GM12878 (cell line): ENCODE data around the gene DCTN4. TPM values are rescaled to one million over a fixed set of nuclear protein-coding genes. Genes with fewer than 3 reads are reported as not detected.

ENCODE experiments used
- ATAC-seq: fragments of 200-7000 bp; cut with Tn5 transposase; 3 replicates; pipeline ENCODE4 v1.9.1; 2020; ENCODE audit warnings: mild to moderate bottlenecking, moderate library complexity
- BruUV-seq: library from RNA; stranded (reverse); fragments of 400-500 nt; replicated peaks from 2 replicates; lab custom pipeline; 2021; lab: Mats Ljungman, UMichigan
- CTCF ChIA-PET: fragments of 300-600 bp; sonication (Branson Sonifier 250); formaldehyde crosslinking; extraction: SDS; loops from one replicate; lab custom pipeline; 2021; ENCODE audit warnings: inconsistent platforms; lab: Yijun Ruan, JAX
- POLR2A ChIA-PET: fragments of 350-600 bp; formaldehyde crosslinking; extraction: SDS; loops from one replicate; lab custom pipeline; 2021; ENCODE audit warnings: inconsistent platforms; lab: Charles Lee
- RAD21 ChIA-PET: fragments of 300-600 bp; sonication (Branson Sonifier 250); formaldehyde crosslinking; loops from one replicate; lab custom pipeline; 2023; ENCODE audit warnings: antibody characterized with exemption; ENCODE audit not compliant: unreplicated experiment; lab: Charles Lee
- SMC1A ChIA-PET: fragments of 300-600 bp; sonication (Branson Sonifier 250); formaldehyde crosslinking; loops from one replicate; lab custom pipeline; 2023; ENCODE audit not compliant: unreplicated experiment, uncharacterized antibody; lab: Charles Lee
- DNase-seq: peaks from one replicate; pipeline ENCODE4 v3.0.0-alpha.2; 2011; ENCODE audit warnings: low read depth, low spot score
- FAIRE-seq: peaks from 3 replicates; lab custom pipeline; 2011; peaks lifted over from hg19 to GRCh38; lab: Jason Lieb, UNC
- H2AFZ ChIP-seq: 2 replicates; pipeline ENCODE4 v1.6.0; 2011; ENCODE audit warnings: low read depth, low read length, control low read depth; ENCODE audit not compliant: control insufficient read depth
- H3K27ac ChIP-seq: 2 replicates; pipeline ENCODE4 v1.5.1; 2011; ENCODE audit warnings: control low read depth; ENCODE audit not compliant: control insufficient read depth, insufficient read depth
- H3K27me3 ChIP-seq, 2 experiments: replicated peaks in 1 of 2; 2 replicates each; pipeline versions ENCODE4 v1.6.0 to v1.6.1; 2011; ENCODE audit warnings: low read length in 1 of 2; ENCODE audit not compliant: control insufficient read depth in 2 of 2, insufficient read depth in 2 of 2
- H3K36me3 ChIP-seq, 2 experiments: 2 replicates each; pipeline ENCODE4 v1.5.1; 2011; ENCODE audit warnings: low read length in 1 of 2; ENCODE audit not compliant: control insufficient read depth in 2 of 2, insufficient read depth in 2 of 2
- H3K4me1 ChIP-seq: 2 replicates; pipeline ENCODE4 v1.6.1; 2011; ENCODE audit warnings: mild to moderate bottlenecking, low read length, moderate library complexity, mixed read lengths; ENCODE audit not compliant: control insufficient read depth, insufficient read depth
- H3K4me2 ChIP-seq: 2 replicates; pipeline ENCODE4 v1.6.0; 2011; ENCODE audit warnings: control low read depth; ENCODE audit not compliant: control insufficient read depth, insufficient read depth
- H3K4me3 ChIP-seq: fragments of 200-600 bp; sonication (generic); 2 replicates; pipeline ENCODE4 v1.5.1; 2016
- H3K79me2 ChIP-seq: 2 replicates; pipeline ENCODE4 v1.6.0; 2011; ENCODE audit warnings: low read length; ENCODE audit not compliant: control insufficient read depth, insufficient read depth
- H3K9ac ChIP-seq: 2 replicates; pipeline ENCODE4 v1.8.0; 2011; ENCODE audit warnings: low read length, control low read depth, mixed read lengths; ENCODE audit not compliant: control insufficient read depth, insufficient read depth
- H3K9me3 ChIP-seq: replicated peaks from 3 replicates; pipeline ENCODE4 v1.5.1; 2011; ENCODE audit warnings: mild to moderate bottlenecking, low read length; ENCODE audit not compliant: control insufficient read depth, insufficient read depth
- H4K20me1 ChIP-seq: 2 replicates; pipeline ENCODE4 v1.6.0; 2011; ENCODE audit not compliant: control insufficient read depth, insufficient read depth
- CBX3 ChIP-seq: fragments of 200-600 bp; sonication (generic); IDR thresholded peaks from 2 replicates; pipeline ENCODE4 v1.6.1; 2016; ENCODE audit warnings: low read depth, borderline replicate concordance
- CEBPZ ChIP-seq: fragments of 150-350 bp; IDR thresholded peaks from 2 replicates; pipeline ENCODE4 v1.6.1; 2016; ENCODE audit warnings: low read depth, low read length
- EP300 ChIP-seq, 2 experiments: fragments of 150-350 bp in 1 of 2; IDR thresholded peaks; 2 replicates each; pipeline ENCODE4 v1.6.1; 2011 to 2012; ENCODE audit warnings: low read depth in 2 of 2, low read length in 2 of 2, borderline replicate concordance in 1 of 2, improper control_type of control experiment in 1 of 2, inconsistent platforms in 1 of 2; ENCODE audit not compliant: control insufficient read depth in 1 of 2
- POLR2AphosphoS5 ChIP-seq: IDR thresholded peaks from 2 replicates; pipeline ENCODE4 v1.6.1; 2011; ENCODE audit warnings: mild to moderate bottlenecking, low read length, inconsistent platforms
- SKIL ChIP-seq: fragments of 450-650 bp; IDR thresholded peaks from 2 replicates; pipeline ENCODE4 v1.6.1; 2017; ENCODE audit warnings: mild to moderate bottlenecking, low read depth, inconsistent platforms; ENCODE audit not compliant: poor library complexity, severe bottlenecking
- SMAD1 ChIP-seq: fragments of 450-650 bp; IDR thresholded peaks from 2 replicates; pipeline ENCODE4 v1.6.1; 2018; ENCODE audit warnings: mild to moderate bottlenecking, low read depth; ENCODE audit not compliant: partially characterized antibody
- SRF ChIP-seq, 2 experiments: IDR thresholded peaks; 2 replicates each; pipeline ENCODE4 v1.6.1; 2011; ENCODE audit warnings: low read depth in 2 of 2, low read length in 2 of 2, mild to moderate bottlenecking in 1 of 2, moderate library complexity in 1 of 2
- TCF7 ChIP-seq: IDR thresholded peaks from 2 replicates; pipeline ENCODE4 v1.6.1; 2014; ENCODE audit warnings: antibody characterized with exemption, borderline replicate concordance
- WRNIP1 ChIP-seq: IDR thresholded peaks from 2 replicates; pipeline ENCODE4 v1.6.1; 2011; ENCODE audit warnings: low read depth, low read length, improper control_type of control experiment, borderline replicate concordance
- WGBS: methylation state at CpG from one replicate; pipeline ENCODE4 v1.1.6; 2016; ENCODE audit warnings: low lambda C conversion rate; ENCODE audit not compliant: insufficient replicate concordance, insufficient coverage; ENCODE audit errors: missing lambda C conversion rate; 5-methylcytosine and 5-hydroxymethylcytosine counted together
- in situ Hi-C: fragments of 300-500 bp; cut with MboI; formaldehyde crosslinking; loops from 9 replicates; pipeline ENCODE4 v1.14.3; 2018; ENCODE audit warnings: mixed read lengths
- intact Hi-C: fragments of 100-400 bp; cut with micrococcal nuclease; formaldehyde crosslinking; loops from one replicate; pipeline ENCODE4 v1.14.2; 2022; ENCODE audit not compliant: unreplicated experiment
- polyA plus RNA-seq, 11 experiments: library from polyadenylated mRNA; depleted of rRNA in 4 of 11; unstranded in 6 of 11; stranded (reverse) in 5 of 11; fragments of >200 nt; fragmentation: Nextera tagmentation in 4 of 11; fragmentation: Illumina TruSeq in 1 of 11; extraction: Ambion mirVana in 4 of 11; extraction: Trizol in 1 of 11; gene quantifications; 1 replicate in 1 of 11; 2 replicates in 10 of 11; pipeline versions ENCODE4 v1.2.1 to v1.2.3, GENCODE V29; 2011 to 2016; ENCODE audit warnings: inconsistent platforms in 2 of 11, missing spikeins in 2 of 11, low read depth in 1 of 11
- total RNA-seq, 4 experiments: library from RNA; depleted of rRNA in 3 of 4; stranded (reverse); fragments of >200 nt in 3 of 4; fragmentation: Illumina TruSeq in 1 of 4; extraction: Trizol in 1 of 4; gene quantifications; 2 replicates each; pipeline versions ENCODE4 v1.2.1 to v1.2.3, GENCODE V29; 2013 to 2021

DCTN4 gene
- total and polyA plus RNA-seq, 10 of the 15 experiments (the other 5 are each of a cell fraction or from before 2014, with no cell fraction given) = 7.6 to 27.8 (median 18.0) TPM

DNA sequence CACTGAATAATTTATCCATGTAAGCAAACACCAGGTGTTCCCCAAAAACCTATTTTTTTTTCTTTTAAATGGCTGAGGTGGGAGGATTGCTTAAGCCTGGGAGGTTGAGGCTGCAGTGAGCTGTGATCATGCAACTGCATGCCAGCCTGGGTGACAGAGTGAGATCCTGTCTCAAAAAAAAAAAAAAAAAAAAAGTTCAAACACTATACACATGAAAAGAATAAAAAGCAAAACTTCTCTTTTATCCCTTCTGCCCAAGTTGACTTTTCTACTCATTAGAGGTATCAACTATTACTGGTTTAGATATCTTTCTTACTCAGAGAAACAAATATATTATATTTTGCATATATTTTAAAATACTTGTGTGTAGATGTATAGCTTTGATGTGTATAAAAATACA is 17.8 kb downstream of the DCTN4 start:
- in situ Hi-C loops (no loop called here), intact Hi-C loops (loop anchor here (1.0 kb wide), 1 partner anchor 16 kb away; no protein-coding TSS in a partner anchor)
- Histone ChIP-seq H3K9me3 (peaks cover 6% of the 10 kb centered on the region), H3K79me2 (peaks cover 20% of the 10 kb centered on the region), H3K4me2 (no peak overlapping the region), H3K4me1 (no peaks in the 10 kb centered on the region), H2AFZ (no peak overlapping the region), H3K27ac (no peak overlapping the region), H3K27me3 (no peaks in the 10 kb centered on the region), H4K20me1 (no peaks in the 10 kb centered on the region), H3K36me3 (peaks cover 2 to 15% of the 10 kb centered on the region in 2 experiments; a peak in 2 of 4 replicates), H3K4me3 (no peak overlapping the region), H3K9ac (no peak overlapping the region)
- ChIA-PET SMC1A (interaction anchor here (0.9 to 1.8 kb wide), 3 partner anchors 9 to 11 kb away, joined by 3 to 7 read pairs (median 6); no protein-coding TSS in a partner anchor), CTCF (interaction anchor here (0.6 to 1.5 kb wide), 2 partner anchors 9 to 41 kb away, joined by 3 to 4 read pairs; no protein-coding TSS in a partner anchor), RAD21 (no interaction called here), POLR2A (interaction anchor here (0.6 to 0.7 kb wide), 3 partner anchors 74 to 412 kb away, joined by 3 to 5 read pairs (median 4); no protein-coding TSS in a partner anchor)
- TF ChIP-seq WRNIP1 = no peak
- no peak for TF ChIP-seq TCF7
- no peak for TF ChIP-seq EP300 (IDR thresholded peaks at IDR 0.05; ENCODE audit: borderline replicate concordance in 1 of 2, control insufficient read depth in 1 of 2, low read depth in 2 of 2, low read length in 2 of 2)
- TF ChIP-seq SRF (IDR thresholded peaks at IDR 0.05; ENCODE audit: low read depth in 2 of 2, low read length in 2 of 2) = no peak
- ATAC-seq (no peak), FAIRE-seq (no peak), DNase-seq (no peak)
- BruUV-seq = no TSS peak

DNA sequence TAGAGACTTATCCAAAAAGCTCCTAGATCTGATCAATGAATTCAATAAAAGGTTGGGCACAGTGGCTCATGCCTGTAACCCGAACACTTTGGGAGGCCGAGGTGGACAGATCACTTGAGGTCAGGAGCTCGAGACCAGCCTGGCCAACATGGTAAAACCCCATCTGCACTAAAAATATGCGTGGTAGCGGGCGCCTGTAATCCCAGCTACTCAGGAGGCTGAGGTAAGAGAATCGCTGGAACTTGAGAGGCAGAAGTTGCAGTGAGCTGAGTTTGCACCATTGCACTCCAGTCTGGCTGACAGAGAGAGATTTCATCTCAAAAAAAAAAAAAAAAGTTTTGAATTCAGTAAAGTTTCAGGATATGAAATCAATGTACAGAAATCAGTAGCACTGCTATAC is 20.0 kb downstream of the DCTN4 start:
- CTCF ChIA-PET = interaction anchor here (0.7 to 1.0 kb wide), 2 partner anchors 80 to 226 kb away, joined by 3 to 4 read pairs; no protein-coding TSS in a partner anchor
- Histone ChIP-seq H3K4me3 (no peak overlapping the region), H3K27me3 (no peaks in the 10 kb centered on the region), H3K36me3 (peaks cover 2 to 15% of the 10 kb centered on the region in 2 experiments; a peak in 3 of 4 replicates), H2AFZ (no peak overlapping the region), H3K4me2 (no peak overlapping the region), H3K4me1 (peaks cover 14% of the 10 kb centered on the region), H3K9ac (no peak overlapping the region), H3K9me3 (peaks cover 6% of the 10 kb centered on the region), H3K27ac (no peak overlapping the region), H4K20me1 (no peaks in the 10 kb centered on the region), H3K79me2 (peaks cover 27% of the 10 kb centered on the region)
- BruUV-seq = no TSS peak
- intact Hi-C loops = no loop called here
- DNase-seq (no peak), ATAC-seq (no peak), FAIRE-seq (no peak)
- RAD21 ChIA-PET = no interaction called here
- SMC1A ChIA-PET = interaction anchor here (1.5 kb wide), 1 partner anchor 13 kb away, joined by 6 read pairs; no protein-coding TSS in a partner anchor
- WGBS = 81% methylated on average over 7 of the region's 7 CpGs
- POLR2A ChIA-PET = interaction anchor here (2.1 kb wide), 1 partner anchor 14 kb away, joined by 6 read pairs; no protein-coding TSS in a partner anchor
- in situ Hi-C loops = no loop called here
- TF ChIP-seq POLR2AphosphoS5 = no peak
- TF ChIP-seq SRF (IDR thresholded peaks at IDR 0.05; ENCODE audit: low read depth in 2 of 2, low read length in 2 of 2) = no peak
- TF ChIP-seq CBX3 = no peak
- TF ChIP-seq CEBPZ = no peak
- TF ChIP-seq SMAD1 = no peak
- TF ChIP-seq SKIL = no peak
